ENCODE data around the gene ACSS1.

Gene ACSS1

DNA sequence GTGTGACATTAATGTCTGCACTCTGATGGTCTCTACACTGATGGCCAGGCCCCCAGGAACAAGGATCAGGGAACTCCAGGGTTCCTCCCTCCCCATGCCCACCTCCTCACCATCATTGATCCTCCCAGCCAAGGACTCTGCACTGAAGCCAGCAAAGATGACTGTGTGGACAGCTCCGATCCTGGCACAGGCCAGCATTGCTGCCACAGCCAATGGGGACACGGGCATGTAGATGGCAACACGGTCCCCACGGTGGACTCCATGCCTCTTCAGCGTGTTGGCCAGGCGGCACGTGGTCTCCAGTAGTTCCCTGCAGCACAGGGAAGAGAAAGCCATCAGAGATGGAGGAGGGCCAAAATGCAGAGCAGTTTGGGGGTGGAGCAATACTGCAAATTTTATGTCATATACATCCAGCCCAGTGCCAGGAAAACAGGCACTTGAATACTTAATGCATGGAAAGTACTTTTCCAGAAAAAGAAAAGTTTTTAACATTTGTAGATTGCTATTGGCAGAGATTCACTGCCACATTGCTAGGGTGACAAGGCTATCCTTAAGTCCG is 27.2 kb downstream of the ACSS1 start:
- DNase-seq, result no peak

DNA sequence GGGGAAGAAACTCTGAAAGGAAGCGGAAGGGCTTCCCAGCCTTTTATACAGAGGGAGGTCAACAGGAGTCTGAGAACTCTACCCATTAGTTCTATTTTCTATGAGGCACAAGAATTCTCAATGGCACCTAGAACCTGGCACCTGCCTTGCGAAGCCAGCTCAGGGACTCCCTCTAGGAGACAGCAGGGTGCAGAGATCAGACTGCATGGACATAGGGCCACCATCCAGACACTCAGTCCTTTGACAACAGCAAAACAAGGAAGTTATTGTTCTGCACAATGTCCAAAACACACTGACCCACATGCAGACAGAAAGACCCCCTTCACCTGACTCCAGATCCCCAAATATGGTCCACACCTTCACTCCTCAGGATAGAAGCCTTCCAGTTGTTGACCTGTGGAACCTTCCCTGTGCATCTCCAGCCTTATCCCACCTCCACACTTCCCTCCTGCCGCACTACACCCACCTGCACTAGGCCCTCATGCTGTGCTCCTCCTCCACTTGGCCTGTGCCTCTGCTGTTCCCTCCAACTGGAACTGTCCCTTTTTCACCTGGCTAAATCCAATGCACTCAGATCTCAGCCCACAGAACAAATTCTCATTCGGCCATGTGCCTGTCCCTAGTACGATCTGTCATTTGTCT is 27.8 kb downstream of the ACSS1 start:
- DNase-seq, result no peak

GRCh38 chr20:25025986-25026605 is 31.8 kb downstream of the ACSS1 start:
- DNase-seq, result no peak

- DNase-seq, result no peak
These were observed 32.7 kb downstream of the ACSS1 start for GRCh38 chr20:25025091-25025861.

- DNase-seq, result no peak
These were observed 33.8 kb downstream of the ACSS1 start for GRCh38 chr20:25024171-25024570.

DNA sequence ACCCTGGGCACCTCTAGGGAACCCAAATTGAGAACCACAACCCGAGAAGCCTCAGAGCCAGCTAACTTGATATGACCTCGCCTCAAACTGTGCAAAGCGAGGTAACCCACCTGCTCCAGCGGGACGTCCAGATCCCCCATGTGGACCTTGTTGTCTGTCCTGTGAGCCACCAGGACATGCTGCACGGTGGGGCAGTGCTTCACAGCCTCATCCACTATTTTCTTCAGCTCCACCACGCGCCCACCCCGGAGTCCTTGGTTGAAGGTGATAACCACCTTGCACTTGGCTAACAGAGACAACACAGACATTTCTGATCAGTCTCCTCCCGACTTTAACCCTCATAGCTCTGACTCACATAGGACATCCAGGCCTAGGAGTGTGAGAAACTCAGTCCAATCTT is 34.6 kb downstream of the ACSS1 start:
- no peak for DNase-seq

DNA sequence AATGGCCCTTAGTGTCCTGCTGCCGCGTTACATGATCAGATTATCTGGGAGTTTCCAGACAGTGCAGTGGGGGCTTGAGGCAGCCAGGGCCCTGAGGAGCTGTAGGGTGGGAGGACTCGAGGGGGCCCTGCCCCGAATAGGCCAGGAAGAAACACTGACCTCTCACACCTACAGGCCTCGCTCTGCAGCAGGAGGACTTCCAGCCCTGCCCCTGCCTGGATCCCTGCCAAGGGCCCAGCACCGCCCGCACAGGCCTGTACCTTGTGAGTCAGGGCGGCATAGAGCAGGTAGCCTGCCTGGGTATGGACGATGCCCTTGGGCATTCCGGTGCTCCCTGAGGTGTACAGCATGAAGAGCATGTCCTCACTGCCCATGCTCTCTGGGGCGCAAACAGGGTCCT is 35.3 kb downstream of the ACSS1 start:
- no peak for DNase-seq

- no peak for DNase-seq
These were observed 36.6 kb downstream of the ACSS1 start for GRCh38 chr20:25021336-25021735.

- DNase-seq, result no peak
These were observed 37.0 kb downstream of the ACSS1 start for GRCh38 chr20:25020901-25021301.

GRCh38 chr20:25020345-25020744 is 37.6 kb downstream of the ACSS1 start:
- DNase-seq, result no peak

DNA sequence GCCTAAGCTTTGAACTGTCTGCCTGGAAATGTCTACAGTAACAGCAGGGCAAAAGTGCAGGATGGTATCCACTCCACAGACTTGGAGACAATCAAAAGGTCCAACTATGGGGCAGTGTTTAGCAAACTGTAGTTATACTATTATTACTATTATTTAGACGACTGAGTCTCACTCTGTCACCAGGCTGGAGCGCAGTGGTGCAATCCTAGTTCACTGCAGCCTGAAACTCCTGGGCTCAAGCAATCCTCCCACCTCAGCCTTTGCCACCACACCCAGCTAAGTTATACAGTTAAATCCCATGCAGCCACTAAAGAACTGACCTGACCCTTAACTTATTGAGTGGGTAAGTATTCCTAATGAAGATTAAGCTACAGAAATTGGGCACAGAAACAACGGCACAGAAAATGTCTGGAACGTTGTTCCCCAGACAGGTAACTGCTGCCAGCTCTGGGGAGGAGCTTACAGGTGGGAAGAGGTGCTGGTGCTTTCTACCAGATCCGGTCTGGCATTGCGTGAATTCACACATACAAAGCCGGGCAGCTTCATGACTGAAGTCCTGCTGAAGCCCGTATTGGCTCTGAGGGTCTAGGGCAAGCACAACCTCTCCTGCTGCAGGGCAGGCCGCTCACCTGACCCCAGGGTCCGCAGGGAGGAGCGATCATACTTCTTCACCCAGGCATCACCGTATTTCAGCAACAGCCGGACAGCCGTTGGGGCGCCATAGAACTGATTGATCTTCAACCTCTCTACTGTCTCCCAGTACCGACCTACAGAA is 38.4 kb downstream of the ACSS1 start:
- no peak for DNase-seq

DNA sequence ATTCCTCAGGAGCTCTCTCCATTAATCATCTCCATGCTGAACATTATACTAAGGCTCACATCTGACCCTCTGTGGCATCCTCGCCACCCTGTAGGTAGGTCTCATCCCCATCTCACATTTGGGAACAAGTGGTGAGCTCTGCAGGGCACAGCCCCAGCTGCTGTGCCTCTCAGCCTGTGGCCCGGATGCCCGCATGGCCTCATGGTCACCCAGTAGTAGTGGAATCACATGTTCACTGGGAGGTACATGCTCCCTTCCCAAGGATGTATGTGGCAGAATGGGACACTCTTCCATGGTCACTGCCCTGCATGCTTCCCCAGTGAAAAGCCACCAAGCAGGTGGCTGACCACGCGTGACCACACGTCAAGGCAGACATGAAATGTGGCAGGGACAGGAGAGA is 39.1 kb downstream of the ACSS1 start:
- no peak for DNase-seq

- no peak for DNase-seq
These were observed 39.5 kb downstream of the ACSS1 start for GRCh38 chr20:25018425-25018824.

DNA sequence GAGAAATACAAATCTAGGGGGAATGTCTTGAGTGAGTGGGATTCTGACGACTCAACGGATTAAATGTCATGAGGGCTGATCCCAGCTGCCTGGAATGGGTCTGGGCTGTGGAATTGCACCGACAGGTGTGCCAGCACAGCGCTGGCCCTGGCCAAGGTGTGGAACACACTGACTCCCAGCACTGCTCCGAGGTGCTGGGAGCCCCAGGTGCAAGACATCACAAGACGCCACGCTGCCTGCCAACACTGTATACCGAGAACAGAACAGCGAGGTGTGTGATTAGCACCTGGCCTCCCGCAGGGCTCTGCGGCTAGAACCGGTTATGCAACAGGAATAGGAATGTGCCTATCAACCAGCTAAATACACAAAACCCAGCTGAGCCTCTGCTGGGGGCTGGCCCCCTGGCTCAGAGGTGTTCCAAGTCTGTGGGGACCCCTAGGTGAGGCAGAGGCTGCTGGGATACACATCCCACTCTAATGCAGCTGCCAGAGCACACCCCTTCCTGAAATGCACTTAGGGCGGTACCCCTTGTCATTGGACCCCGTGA is 40.6 kb downstream of the ACSS1 start:
- DNase-seq, result no peak

GRCh38 chr20:25016471-25016870 is 41.5 kb downstream of the ACSS1 start:
- DNase-seq, result no peak

DNA sequence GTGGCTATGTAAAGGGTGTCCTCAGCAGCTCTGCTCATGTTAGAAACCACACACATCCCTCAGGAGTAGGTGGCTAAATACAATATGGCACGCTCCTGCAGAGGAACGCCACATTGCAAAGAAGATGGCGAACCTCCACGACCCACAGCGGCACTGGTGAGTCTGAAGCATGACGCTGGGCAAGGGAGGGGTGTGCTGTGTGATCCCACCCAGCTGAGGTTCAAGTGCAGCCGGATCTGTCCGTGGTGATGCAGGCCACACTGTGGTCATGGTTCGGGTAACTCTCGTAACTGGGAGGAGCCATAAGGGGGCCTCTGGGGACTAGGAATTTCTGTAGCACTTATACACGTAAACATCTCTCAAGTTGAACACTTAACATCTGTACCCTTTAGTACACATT is 42.0 kb downstream of the ACSS1 start:
- no peak for DNase-seq

DNA sequence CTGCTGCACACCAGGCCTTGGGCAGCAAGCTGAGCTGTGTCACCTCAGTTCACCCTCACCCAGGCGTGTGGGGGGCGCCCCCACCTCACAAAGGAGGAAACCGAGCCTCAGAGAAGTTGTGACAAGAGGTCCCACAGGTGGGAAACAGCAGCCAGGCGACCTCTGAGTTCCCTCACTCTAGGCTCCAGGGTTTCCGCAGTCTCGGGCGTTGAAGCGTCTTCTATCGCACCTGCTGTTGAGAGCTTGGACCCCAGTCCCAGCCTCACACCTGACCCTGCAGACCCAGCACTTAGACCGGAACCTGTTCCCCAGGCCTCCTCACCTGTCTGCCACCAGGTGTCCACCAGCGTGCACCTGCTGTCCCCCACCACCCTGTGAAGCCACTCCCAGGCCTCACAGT is 43.1 kb downstream of the ACSS1 start:
- no peak for DNase-seq

- DNase-seq, result no peak
These were observed 44.2 kb downstream of the ACSS1 start for GRCh38 chr20:25013478-25014380.

DNA sequence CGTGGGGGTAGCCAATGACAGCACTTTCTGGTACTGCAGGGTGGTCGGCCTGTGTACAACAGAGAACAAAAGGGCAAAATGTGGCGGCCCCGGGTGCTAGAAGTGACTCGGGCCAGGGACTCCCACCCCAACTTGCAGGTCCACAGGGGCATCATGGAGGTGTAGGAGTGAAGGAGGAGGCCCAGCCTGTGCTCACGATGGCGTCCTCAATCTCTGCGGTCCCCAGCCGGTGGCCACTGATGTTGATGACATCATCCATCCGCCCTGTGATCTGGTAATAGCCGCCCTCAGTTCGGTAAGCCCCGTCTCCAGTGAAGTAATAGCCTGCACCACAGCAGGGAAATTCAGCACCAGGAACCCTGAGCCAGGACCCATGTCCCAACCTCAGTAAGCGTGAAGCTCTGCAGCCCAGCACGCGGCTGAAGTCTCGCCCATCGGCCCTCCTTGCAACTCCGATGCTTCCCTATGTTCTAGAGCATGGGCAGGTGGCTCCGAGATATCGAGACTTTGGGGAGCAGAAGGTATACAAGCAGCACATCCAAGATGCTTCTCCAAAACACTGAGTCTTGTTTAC is 45.2 kb downstream of the ACSS1 start:
- DNase-seq, result no peak

- no peak for DNase-seq
These were observed 46.1 kb downstream of the ACSS1 start for GRCh38 chr20:25011831-25012241.

- no peak for DNase-seq
These were observed 46.7 kb downstream of the ACSS1 start for GRCh38 chr20:25011261-25011660.

All from stimulated activated CD4-positive, alpha-beta T cell treated with anti-CD3 and anti-CD28 coated beads, Interleukin-4, amount 100 ng/mL, for 24 hours (primary cell).